HAP-1 (cell line): ENCODE data around the gene ZDHHC19.
"Not testable (repeated sequence)": the region's sequence is repeated elsewhere in the genome, so short reads cannot be mapped to it uniquely, and the experiment has no call there.

Experiments used
- DNase-seq, 2 experiments: peaks; one replicate each; pipeline ENCODE4 v3.0.0-alpha.2; 2016 to 2020; ENCODE audit warnings: low spot score in 2 of 2
- H3K27me3 ChIP-seq: fragments of 250-450 bp; sonication (Bioruptor Pico); 2 replicates; pipeline ENCODE4 v1.5.1; 2020; ENCODE audit warnings: low read depth, mild to moderate bottlenecking, moderate library complexity
- H3K36me3 ChIP-seq: fragments of 250-450 bp; sonication (Bioruptor Pico); replicated peaks from 2 replicates; pipeline ENCODE4 v1.5.1; 2020; ENCODE audit warnings: mild to moderate bottlenecking
- H3K4me1 ChIP-seq: fragments of 250-450 bp; sonication (Bioruptor Pico); 2 replicates; pipeline ENCODE4 v1.5.1; 2020; ENCODE audit warnings: mild to moderate bottlenecking
- H3K4me3 ChIP-seq: fragments of 250-450 bp; sonication (Bioruptor Pico); 2 replicates; pipeline ENCODE4 v1.5.1; 2020; ENCODE audit warnings: mild to moderate bottlenecking, moderate library complexity
- H3K9me3 ChIP-seq: fragments of 250-450 bp; sonication (Bioruptor Pico); 2 replicates; pipeline ENCODE4 v1.5.1; 2020; ENCODE audit warnings: mild to moderate bottlenecking, moderate library complexity
- in situ Hi-C: fragments of 300-500 bp; cut with MboI; formaldehyde crosslinking; loops from 3 replicates; pipeline ENCODE4 v1.14.3; 2020; ENCODE audit warnings: low sequenced_read_pairs, inconsistent platforms, mixed read lengths

The ZDHHC19 gene

GRCh38 chr3:196210673-196211556 lies at the start of gene ZDHHC19:
Gene ZDHHC19, minus strand, starts transcription at chr3:196211400. Its CDS starts 85 bp downstream, at chr3:196211315.
- DNase-seq = no peak
- no peaks in the 10 kb centered on the region for H3K36me3 ChIP-seq
- H3K4me3 ChIP-seq = no peak within 1 kb of the TSS
- in situ Hi-C loops = no loop called here
- H3K9me3 ChIP-seq = no peaks in the 10 kb centered on the region
- no peaks in the 10 kb centered on the region for H3K27me3 ChIP-seq
- no peaks in the 10 kb centered on the region for H3K4me1 ChIP-seq

- in situ Hi-C loops = no loop called here
- no peak overlapping the region for H3K4me3 ChIP-seq
- no peaks in the 10 kb centered on the region for H3K9me3 ChIP-seq
- peaks cover 21% of the 10 kb centered on the region for H3K36me3 ChIP-seq
- no peaks in the 10 kb centered on the region for H3K27me3 ChIP-seq
- peaks cover 5% of the 10 kb centered on the region for H3K4me1 ChIP-seq
- DNase-seq = no peak
Observed at GRCh38 chr3:196260784-196261183, 49.6 kb upstream of the ZDHHC19 start.

GRCh38 chr3:196255776-196256175 lies 44.6 kb upstream of the ZDHHC19 start:
- H3K27me3 ChIP-seq = no peaks in the 10 kb centered on the region
- no peaks in the 10 kb centered on the region for H3K9me3 ChIP-seq
- peaks cover 14% of the 10 kb centered on the region for H3K36me3 ChIP-seq
- no peak for DNase-seq
- H3K4me1 ChIP-seq = no peaks in the 10 kb centered on the region
- H3K4me3 ChIP-seq = no peak overlapping the region
- in situ Hi-C loops = no loop called here

- in situ Hi-C loops = loop anchor here (5.0 kb wide), 1 partner anchor 268 kb away; no protein-coding TSS in a partner anchor
- Histone ChIP-seq H3K4me1 (no peaks in the 10 kb centered on the region), H3K9me3 (no peaks in the 10 kb centered on the region), H3K27me3 (no peaks in the 10 kb centered on the region), H3K4me3 (no peak overlapping the region), H3K36me3 (peaks cover 14% of the 10 kb centered on the region)
- no peak for DNase-seq
Observed at GRCh38 chr3:196254376-196255283, 43.4 kb upstream of the ZDHHC19 start.

GRCh38 chr3:196251918-196252317 lies 40.7 kb upstream of the ZDHHC19 start:
- in situ Hi-C loops = loop anchor here (5.0 kb wide), 1 partner anchor 270 kb away; no protein-coding TSS in a partner anchor
- peaks cover 18% of the 10 kb centered on the region for H3K36me3 ChIP-seq

GRCh38 chr3:196246612-196247308 lies 35.6 kb upstream of the ZDHHC19 start:
- no peak for DNase-seq
- Histone ChIP-seq H3K36me3 (peaks cover 21% of the 10 kb centered on the region), H3K9me3 (no peaks in the 10 kb centered on the region), H3K27me3 (no peaks in the 10 kb centered on the region), H3K4me3 (no peak overlapping the region), H3K4me1 (no peaks in the 10 kb centered on the region)
- in situ Hi-C loops = no loop called here

More at GRCh38 chr3:196251918-196252317, 40.7 kb upstream of the ZDHHC19 start:
- no peaks in the 10 kb centered on the region for H3K4me1 ChIP-seq
- no peaks in the 10 kb centered on the region for H3K27me3 ChIP-seq
- no peak for DNase-seq
- H3K4me3 ChIP-seq = no peak overlapping the region
- no peaks in the 10 kb centered on the region for H3K9me3 ChIP-seq

GRCh38 chr3:196244166-196244565 lies 33.0 kb upstream of the ZDHHC19 start:
- H3K36me3 ChIP-seq = peaks cover 26% of the 10 kb centered on the region
- H3K27me3 ChIP-seq, in situ Hi-C loops, H3K9me3 ChIP-seq, DNase-seq, H3K4me1 ChIP-seq, H3K4me3 ChIP-seq: not testable (repeated sequence)

- Histone ChIP-seq H3K4me1 (no peaks in the 10 kb centered on the region), H3K27me3 (no peaks in the 10 kb centered on the region), H3K36me3 (peaks cover 29% of the 10 kb centered on the region), H3K4me3 (no peak overlapping the region), H3K9me3 (no peaks in the 10 kb centered on the region)
- DNase-seq = no peak
- in situ Hi-C loops = no loop called here
Observed at GRCh38 chr3:196241704-196242103, 30.5 kb upstream of the ZDHHC19 start.

- in situ Hi-C loops = no loop called here
- Histone ChIP-seq H3K4me1 (no peaks in the 10 kb centered on the region), H3K4me3 (no peak overlapping the region), H3K36me3 (peaks cover 26% of the 10 kb centered on the region), H3K9me3 (no peaks in the 10 kb centered on the region), H3K27me3 (no peaks in the 10 kb centered on the region)
- DNase-seq = no peak
Observed at GRCh38 chr3:196240424-196240823, 29.2 kb upstream of the ZDHHC19 start.

GRCh38 chr3:196238612-196239560 lies 27.7 kb upstream of the ZDHHC19 start:
- Histone ChIP-seq H3K4me1 (no peaks in the 10 kb centered on the region), H3K36me3 (peaks cover 23% of the 10 kb centered on the region), H3K4me3 (no peak overlapping the region), H3K9me3 (no peaks in the 10 kb centered on the region), H3K27me3 (no peaks in the 10 kb centered on the region)
- no peak for DNase-seq
- in situ Hi-C loops = no loop called here

GRCh38 chr3:196237203-196237602 lies 26.0 kb upstream of the ZDHHC19 start:
- H3K36me3 ChIP-seq = peaks cover 17% of the 10 kb centered on the region
- in situ Hi-C loops = no loop called here
- no peaks in the 10 kb centered on the region for H3K27me3 ChIP-seq
- H3K4me3 ChIP-seq = no peak overlapping the region
- H3K9me3 ChIP-seq = no peaks in the 10 kb centered on the region
- no peaks in the 10 kb centered on the region for H3K4me1 ChIP-seq
- no peak for DNase-seq

GRCh38 chr3:196236223-196236622 lies 25.0 kb upstream of the ZDHHC19 start:
- Histone ChIP-seq H3K27me3 (no peaks in the 10 kb centered on the region), H3K9me3 (no peaks in the 10 kb centered on the region), H3K36me3 (peaks cover 11% of the 10 kb centered on the region), H3K4me3 (no peak overlapping the region), H3K4me1 (no peaks in the 10 kb centered on the region)
- in situ Hi-C loops = no loop called here
- DNase-seq = no peak
